SK-N-SH treated with all-trans-retinoic acid at 6 μM for 48 hours (cell line): ENCODE data around the gene ZNF70.

Source experiments
- CREB5 ChIP-seq: fragments of 250-450 bp; sonication (Bioruptor Pico); IDR thresholded peaks from 2 replicates; pipeline ENCODE4 v1.5.1; 2020; ENCODE audit warnings: low read depth, mild to moderate bottlenecking, moderate library complexity
- ISL1 ChIP-seq: fragments of 250-450 bp; sonication (Bioruptor Pico); IDR thresholded peaks from 2 replicates; pipeline ENCODE4 v2.1.2; 2022; ENCODE audit warnings: mild to moderate bottlenecking, moderate library complexity
- PPARA ChIP-seq: fragments of 250-450 bp; sonication (Bioruptor Pico); IDR thresholded peaks from 2 replicates; pipeline ENCODE4 v1.5.0; 2020; ENCODE audit warnings: mild to moderate bottlenecking, borderline replicate concordance
- SNAI2 ChIP-seq: fragments of 250-450 bp; sonication (Bioruptor Pico); IDR thresholded peaks from 2 replicates; pipeline ENCODE4 v1.5.0; 2020; ENCODE audit warnings: mild to moderate bottlenecking, moderate library complexity
- ZFP30 ChIP-seq: fragments of 450-650 bp; formaldehyde crosslinking; IDR thresholded peaks from 2 replicates; pipeline ENCODE4 v1.5.0; 2022; ENCODE audit warnings: mild to moderate bottlenecking, moderate library complexity
- ZNF70 ChIP-seq: fragments of 450-650 bp; formaldehyde crosslinking; IDR thresholded peaks from 2 replicates; pipeline ENCODE4 v1.5.0; 2020; ENCODE audit warnings: mild to moderate bottlenecking, moderate library complexity
- TF ChIP-seq, protein P1 (sequence below): fragments of 250-450 bp; sonication (Bioruptor Pico); IDR thresholded peaks from 2 replicates; pipeline ENCODE4 v1.8.0; 2021; ENCODE audit warnings: low read depth, mild to moderate bottlenecking, moderate library complexity, borderline replicate concordance
- TF ChIP-seq, protein P2 (sequence below): fragments of 250-450 bp; sonication (Bioruptor Pico); IDR thresholded peaks from 2 replicates; pipeline ENCODE4 v1.8.0; 2020; ENCODE audit warnings: mild to moderate bottlenecking, moderate library complexity, borderline replicate concordance

DNA sequence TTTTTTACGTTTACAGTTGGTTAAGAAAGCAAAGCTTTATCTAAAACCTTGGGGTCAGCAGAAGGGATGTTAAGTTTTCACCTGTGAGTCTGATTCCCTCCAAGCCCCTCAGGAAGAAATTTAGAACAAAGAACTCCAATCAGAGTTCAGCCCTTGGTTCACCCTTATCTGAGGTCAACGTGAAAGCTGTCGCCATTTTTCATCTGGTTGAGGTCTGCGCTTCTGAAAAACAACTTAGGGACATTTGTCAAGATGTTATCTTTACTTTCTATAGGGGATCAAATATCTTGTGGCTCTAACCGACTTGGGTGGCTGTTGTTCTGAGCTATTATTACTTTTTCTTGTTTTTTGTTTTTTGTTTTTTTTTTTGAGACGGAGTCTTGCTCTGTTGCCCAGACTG lies 30.1 kb downstream of the ZNF70 start:
- TF ChIP-seq, protein P1, sequence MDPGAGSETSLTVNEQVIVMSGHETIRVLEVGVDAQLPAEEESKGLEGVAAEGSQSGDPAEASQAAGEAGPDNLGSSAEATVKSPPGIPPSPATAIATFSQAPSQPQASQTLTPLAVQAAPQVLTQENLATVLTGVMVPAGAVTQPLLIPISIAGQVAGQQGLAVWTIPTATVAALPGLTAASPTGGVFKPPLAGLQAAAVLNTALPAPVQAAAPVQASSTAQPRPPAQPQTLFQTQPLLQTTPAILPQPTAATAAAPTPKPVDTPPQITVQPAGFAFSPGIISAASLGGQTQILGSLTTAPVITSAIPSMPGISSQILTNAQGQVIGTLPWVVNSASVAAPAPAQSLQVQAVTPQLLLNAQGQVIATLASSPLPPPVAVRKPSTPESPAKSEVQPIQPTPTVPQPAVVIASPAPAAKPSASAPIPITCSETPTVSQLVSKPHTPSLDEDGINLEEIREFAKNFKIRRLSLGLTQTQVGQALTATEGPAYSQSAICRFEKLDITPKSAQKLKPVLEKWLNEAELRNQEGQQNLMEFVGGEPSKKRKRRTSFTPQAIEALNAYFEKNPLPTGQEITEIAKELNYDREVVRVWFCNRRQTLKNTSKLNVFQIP (CRISPR knock-in tag): no peak
- TF ChIP-seq, protein P2, sequence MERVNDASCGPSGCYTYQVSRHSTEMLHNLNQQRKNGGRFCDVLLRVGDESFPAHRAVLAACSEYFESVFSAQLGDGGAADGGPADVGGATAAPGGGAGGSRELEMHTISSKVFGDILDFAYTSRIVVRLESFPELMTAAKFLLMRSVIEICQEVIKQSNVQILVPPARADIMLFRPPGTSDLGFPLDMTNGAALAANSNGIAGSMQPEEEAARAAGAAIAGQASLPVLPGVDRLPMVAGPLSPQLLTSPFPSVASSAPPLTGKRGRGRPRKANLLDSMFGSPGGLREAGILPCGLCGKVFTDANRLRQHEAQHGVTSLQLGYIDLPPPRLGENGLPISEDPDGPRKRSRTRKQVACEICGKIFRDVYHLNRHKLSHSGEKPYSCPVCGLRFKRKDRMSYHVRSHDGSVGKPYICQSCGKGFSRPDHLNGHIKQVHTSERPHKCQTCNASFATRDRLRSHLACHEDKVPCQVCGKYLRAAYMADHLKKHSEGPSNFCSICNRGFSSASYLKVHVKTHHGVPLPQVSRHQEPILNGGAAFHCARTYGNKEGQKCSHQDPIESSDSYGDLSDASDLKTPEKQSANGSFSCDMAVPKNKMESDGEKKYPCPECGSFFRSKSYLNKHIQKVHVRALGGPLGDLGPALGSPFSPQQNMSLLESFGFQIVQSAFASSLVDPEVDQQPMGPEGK (CRISPR knock-in tag): no peak
- no peak for TF ChIP-seq ZFP30
- no peak for TF ChIP-seq CREB5 (CRISPR knock-in tag)
- TF ChIP-seq ISL1 (CRISPR knock-in tag): no peak
- TF ChIP-seq PPARA (CRISPR knock-in tag): no peak
- TF ChIP-seq SNAI2 (CRISPR knock-in tag): no peak
- TF ChIP-seq ZNF70 (CRISPR knock-in tag): no peak
